NB4 (cell line): ENCODE data around the gene MINAR1.

Experiments used
- MAX ChIP-seq: IDR thresholded peaks from 2 replicates; pipeline ENCODE4 v1.6.1; 2011; ENCODE audit warnings: low read depth, low read length
- MYC ChIP-seq: IDR thresholded peaks from 2 replicates; pipeline ENCODE4 v1.6.1; 2011; ENCODE audit warnings: low read depth, low read length
- POLR2A ChIP-seq: IDR thresholded peaks from 2 replicates; pipeline ENCODE4 v1.6.1; 2011; ENCODE audit warnings: mild to moderate bottlenecking; ENCODE audit not compliant: insufficient read length; ENCODE audit errors: extremely low read depth
- TF ChIP-seq, protein P1 (sequence below): IDR thresholded peaks from one replicate; pipeline ENCODE4 v1.5.1; 2012; ENCODE audit warnings: low read depth, low read length

DNA sequence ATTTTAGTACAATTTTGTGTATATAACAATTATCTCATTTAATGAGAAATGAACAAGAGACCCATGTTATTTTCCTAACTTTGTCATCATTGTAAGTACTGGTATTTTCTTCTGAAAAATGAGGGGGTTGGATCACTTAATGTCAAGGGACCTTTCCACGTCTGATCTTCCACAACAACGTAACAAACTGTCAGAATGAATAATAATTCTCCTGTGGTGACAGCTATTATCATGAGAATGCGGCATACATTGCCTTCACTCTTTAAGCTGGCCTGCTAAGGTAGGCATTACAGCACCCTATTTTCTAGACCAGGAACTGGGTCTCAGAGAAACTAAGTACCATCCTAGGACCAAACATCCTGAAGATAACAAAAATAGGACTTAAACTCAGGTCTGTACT is 31.5 kb upstream of the MINAR1 start:
- TF ChIP-seq, protein P1, sequence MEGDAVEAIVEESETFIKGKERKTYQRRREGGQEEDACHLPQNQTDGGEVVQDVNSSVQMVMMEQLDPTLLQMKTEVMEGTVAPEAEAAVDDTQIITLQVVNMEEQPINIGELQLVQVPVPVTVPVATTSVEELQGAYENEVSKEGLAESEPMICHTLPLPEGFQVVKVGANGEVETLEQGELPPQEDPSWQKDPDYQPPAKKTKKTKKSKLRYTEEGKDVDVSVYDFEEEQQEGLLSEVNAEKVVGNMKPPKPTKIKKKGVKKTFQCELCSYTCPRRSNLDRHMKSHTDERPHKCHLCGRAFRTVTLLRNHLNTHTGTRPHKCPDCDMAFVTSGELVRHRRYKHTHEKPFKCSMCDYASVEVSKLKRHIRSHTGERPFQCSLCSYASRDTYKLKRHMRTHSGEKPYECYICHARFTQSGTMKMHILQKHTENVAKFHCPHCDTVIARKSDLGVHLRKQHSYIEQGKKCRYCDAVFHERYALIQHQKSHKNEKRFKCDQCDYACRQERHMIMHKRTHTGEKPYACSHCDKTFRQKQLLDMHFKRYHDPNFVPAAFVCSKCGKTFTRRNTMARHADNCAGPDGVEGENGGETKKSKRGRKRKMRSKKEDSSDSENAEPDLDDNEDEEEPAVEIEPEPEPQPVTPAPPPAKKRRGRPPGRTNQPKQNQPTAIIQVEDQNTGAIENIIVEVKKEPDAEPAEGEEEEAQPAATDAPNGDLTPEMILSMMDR: no peak
- TF ChIP-seq POLR2A (no peak), MYC (no peak), MAX (no peak)
